GM15510 (cell line): ENCODE results near the gene HAND1.

Source experiments
- POLR2A ChIP-seq: IDR thresholded peaks from 3 replicates; pipeline ENCODE4 v1.6.1; 2011; ENCODE audit warnings: borderline replicate concordance; ENCODE audit not compliant: insufficient read length; ENCODE audit errors: extremely low read depth

The HAND1 gene

DNA sequence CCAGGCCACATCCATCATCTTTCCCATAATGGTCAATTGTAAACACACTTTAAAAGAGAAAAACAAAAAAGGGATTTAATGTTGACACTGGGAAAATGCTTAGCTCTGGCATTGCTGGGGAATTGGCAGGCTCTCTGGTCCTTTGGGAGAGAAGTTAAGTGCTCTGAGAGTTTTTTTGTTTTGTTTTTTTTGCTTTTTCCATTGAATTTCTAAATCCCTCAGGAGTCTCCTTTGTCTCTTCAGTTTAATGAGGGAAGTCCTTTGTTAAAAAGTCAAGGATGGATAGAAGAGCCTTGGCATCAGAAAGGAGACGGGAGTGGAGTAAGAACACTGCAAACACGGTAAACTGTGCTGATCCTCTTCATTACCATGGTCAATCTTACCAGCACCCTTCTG is 7.1 kb upstream of the HAND1 start:
- TF ChIP-seq POLR2A: no peak

DNA sequence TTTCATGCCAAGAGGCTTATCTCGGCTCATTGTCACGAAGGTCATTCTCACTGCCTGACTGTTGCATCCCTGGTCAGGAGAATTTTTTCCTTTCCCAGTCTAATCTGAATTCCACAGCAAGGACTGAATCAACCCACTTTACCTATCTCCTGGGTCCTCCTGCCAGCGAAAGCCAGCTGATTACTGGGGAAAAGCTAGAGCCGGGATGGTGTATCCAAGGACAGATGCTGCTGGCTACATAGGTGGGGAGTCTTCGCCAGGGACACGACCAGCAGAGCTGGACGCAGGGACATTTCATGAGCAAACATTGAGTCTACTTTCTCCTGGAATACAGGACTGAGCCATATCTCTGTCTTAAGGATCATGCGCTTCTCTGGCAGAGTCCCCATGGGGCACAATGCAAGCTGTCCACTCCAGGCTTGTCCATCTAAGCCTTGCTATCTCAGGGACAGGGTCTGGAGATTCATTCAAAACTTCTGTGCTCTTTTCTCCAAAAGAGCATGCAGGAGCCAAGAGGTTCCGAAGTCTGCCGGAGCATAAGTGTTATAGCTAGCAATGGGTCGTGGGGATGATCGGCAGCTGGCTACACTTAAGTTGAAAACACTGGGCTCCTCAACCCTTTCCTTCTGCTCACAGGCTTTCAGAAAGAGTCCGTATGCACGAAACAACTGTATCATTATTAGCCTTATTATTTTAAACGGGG is 6.5 kb upstream of the HAND1 start:
- no peak for TF ChIP-seq POLR2A

DNA sequence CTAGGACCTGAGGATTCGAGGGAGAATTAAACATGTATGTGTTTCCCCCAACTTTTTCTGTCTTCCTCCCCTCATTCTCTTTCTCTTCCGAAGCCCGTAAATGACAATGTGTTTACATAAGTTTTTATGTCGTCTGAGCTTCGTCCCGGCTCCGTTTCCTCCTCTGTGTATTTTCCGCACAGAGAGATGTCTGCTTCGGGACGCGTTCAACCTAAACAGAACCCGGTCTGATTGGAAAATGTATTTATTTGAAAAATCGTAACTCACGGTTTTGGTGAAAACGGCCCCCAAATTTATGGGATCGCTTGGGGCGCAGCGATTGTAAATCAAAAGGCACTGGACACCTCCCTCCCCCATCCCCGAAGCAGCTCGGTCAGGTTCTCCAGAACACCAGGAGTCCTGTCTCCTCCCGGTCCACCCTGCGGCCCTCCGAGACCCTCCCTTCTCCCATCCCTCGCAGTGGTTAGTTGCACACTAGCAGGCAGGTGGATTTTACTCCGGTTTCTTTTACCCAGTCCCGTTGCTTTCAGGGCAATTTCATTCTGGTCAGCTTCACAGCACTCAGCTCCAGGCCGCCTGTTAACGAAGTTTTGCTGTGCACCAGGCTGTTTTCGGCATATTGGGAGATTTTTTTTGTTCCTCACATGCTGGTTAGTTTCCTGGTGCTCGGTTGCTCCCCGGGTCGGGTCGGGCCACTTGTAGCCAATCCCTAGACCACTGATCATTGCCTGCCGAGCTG is 5.8 kb upstream of the HAND1 start:
- TF ChIP-seq POLR2A: no peak

DNA sequence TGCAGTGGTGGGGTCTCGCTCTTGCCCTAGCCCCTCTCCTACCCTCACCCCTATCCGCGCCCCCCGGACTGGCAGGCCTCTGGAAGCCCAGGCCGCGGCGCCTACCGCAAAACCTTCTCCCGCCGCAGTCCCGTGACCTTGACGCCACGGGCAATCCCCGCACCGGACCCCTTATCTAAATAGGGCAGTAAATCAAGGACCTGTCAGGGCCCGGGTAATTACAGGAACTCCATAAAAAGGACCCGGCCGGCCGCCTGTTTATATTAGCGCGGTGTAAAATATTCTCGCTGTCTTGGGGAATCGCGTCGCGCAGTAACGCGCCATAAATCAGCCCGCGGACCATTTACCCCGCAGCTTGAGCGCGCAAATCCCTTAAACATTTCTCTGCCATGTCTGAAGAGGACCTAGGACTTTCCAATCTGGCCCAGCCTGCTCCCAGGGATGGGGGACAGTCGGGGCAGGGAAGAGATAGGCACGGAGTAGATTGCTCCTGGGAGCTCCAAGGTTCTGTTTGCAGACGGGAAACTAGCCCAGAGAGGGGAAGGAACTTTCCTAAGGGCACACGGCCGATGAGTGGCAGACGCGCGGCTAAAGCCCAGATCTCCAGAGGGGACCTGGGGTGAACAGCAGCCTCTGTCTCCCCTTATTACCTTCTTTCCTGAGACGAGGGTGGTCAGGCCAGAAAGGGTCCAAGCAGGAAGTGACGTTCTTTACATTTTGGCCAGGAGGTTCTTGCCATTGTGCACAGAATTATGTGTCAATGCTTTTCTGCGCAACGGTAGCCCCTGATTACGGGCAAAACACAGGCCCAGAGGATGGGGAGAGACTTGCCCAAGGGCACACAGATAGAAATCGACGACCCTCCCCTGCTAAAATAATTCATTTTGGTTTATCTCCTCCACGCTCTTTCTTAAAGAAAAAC is 4.8 kb upstream of the HAND1 start:
- TF ChIP-seq POLR2A: no peak

DNA sequence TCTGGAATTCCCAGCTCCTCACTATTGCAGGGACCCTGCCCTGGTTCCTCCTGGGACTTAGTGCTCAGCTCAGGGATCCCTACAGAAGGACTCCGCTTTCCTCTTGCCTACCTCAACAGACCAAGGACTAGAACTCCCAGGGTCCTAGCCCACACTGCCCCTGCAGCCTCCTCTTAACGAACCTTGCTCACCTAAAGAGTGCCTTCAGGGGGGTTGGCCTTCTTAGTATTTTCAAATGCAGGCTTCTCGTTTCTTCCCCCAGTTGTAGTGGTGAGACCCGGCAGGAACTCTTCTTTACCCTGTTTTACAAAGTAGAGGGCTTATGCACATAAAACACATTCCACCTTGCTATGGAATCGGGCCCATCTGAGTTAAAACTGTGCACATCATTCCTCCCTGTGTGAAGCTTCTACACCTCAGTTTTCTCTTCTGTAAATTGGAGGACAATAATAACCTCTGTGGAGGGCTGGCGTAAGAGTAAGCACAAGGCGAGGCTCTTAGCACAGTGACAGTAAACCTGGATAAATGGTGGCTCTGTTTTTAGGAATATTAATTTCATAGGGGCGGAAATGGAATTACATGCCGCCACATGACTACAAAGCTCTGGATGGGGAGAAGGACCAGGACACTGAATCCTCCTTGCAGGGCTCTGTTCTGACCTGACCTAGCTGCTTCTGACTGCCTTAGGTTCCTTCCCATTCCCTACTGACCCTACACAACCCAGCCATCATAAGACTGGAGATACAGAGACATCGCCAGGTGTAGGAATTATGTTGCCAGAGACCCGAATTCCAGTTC is 3.8 kb upstream of the HAND1 start:
- no peak for TF ChIP-seq POLR2A

- no peak for TF ChIP-seq POLR2A
Observed at GRCh38 chr5:154480847-154481246, 2.8 kb upstream of the HAND1 start.

DNA sequence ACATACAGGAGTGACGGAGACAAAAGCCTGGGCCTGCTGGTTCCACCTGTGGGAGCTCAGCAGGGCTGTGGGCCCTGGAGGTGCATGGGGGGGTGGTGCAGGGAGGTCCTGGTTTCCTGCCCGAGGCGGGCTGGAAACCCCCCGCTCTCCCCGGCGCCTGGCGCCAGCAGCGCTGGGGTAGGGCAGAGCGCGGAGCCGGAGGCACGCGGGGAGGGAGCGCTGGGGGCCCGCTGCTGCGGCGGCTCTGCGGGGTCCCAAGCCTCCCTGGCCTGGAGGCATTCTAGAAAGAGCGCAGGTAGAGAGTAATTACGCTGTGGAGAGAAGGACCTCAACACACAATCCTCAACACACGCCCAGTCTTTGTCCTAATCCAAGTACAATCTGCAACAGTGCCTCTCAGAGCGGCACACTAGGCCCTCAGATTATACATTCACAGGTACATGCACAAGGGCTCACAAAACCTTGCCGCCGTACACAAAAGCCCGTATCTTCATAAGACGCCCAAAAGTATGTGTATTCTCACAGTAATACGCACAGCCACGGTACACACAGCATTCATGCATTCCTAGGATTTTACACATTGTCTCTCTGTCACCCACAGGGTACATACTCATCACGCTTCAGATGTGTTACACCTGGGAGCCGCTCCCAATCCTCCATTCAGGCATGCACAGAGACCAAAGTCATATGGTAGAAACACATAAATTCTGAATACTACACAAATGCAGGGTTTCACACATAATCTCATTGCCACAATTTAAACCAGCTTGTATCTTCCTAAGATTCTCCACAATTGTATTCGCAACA is 2.1 kb upstream of the HAND1 start:
- no peak for TF ChIP-seq POLR2A

- TF ChIP-seq POLR2A: no peak
Observed at GRCh38 chr5:154479160-154479943, 1.3 kb upstream of the HAND1 start.

- TF ChIP-seq POLR2A: no peak
Observed at GRCh38 chr5:154478752-154479159, 729 bp upstream of the HAND1 start.

GRCh38 chr5:154477382-154478223 is 424 bp downstream of the HAND1 start:
- TF ChIP-seq POLR2A: no peak

DNA sequence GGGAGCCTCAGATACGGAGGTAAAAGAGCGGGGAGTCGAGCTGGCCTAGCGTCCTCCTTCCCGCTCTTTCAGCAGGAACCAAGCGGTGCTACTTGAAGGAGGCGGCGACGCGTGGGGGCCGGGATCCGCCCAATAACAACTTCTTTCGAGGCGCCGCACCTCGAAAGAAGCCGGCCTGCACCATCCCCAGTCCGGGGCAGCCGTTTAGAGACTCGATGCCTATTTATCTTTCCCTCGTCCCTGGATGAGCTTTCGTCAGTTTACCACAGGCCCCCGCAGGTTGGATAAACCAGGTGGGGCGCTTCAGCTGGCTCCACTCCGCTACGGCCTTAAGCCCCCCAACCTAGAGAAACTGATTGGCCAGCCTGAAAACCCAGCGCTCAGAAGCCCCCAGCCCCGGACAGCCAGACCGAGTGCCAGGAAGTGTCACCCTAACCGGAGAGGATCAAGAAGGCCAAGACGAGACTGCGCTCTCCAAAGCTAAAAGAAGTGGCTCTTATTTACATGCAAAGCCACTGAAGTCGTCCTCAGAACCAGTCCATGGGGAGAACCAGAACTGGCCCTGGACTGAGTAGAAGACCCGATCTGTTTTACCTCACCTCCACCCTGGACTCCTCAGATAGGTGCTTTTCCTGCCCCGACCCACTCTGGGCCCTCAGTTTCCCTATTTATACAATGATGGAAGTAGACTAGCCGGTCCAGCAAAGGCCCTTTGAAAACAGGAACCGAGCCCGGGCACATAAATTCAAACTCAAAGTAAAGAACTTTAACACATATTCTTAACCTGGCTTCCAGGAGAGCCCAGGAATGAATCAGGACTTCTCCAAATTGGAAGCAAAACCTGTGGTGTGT is 1.4 kb downstream of the HAND1 start:
- TF ChIP-seq POLR2A: no peak

GRCh38 chr5:154475591-154476353 is 2.3 kb downstream of the HAND1 start:
- TF ChIP-seq POLR2A: no peak
